Activated T-cell treated with anti-CD3 and anti-CD28 coated beads for 4 hours (primary cell): Measurements from ENCODE around the gene PIGZ.
"Not testable (repeated sequence)": the region's sequence is repeated elsewhere in the genome, so short reads cannot be mapped to it uniquely, and the experiment has no call there.

Source experiments
- DNase-seq: peaks from one replicate; pipeline ENCODE4 v3.0.0-alpha.2; 2020

The PIGZ gene

GRCh38 chr3:196948442-196949284 lies 20.0 kb downstream of the PIGZ start:
- DNase-seq: no peak

- DNase-seq: no peak
Measured at GRCh38 chr3:196947860-196948441, 20.7 kb downstream of the PIGZ start.

- no peak for DNase-seq
Measured at GRCh38 chr3:196947136-196947859, 21.3 kb downstream of the PIGZ start.

- not testable (repeated sequence) for DNase-seq
Measured at GRCh38 chr3:196944037-196944790, 24.4 kb downstream of the PIGZ start.

- DNase-seq: no peak
Measured at GRCh38 chr3:196942915-196943277, 25.7 kb downstream of the PIGZ start.

- peak; percentile 100 for DNase-seq
Measured at GRCh38 chr3:196942226-196942914, 26.3 kb downstream of the PIGZ start, which contains the start of gene NCBP2. TSS of gene NCBP2 (minus strand) at chr3:196942528. CDS start at chr3:196942503, 25 bp downstream.

GRCh38 chr3:196941729-196942225 lies 26.9 kb downstream of the PIGZ start:
- DNase-seq: peak; percentile 54

GRCh38 chr3:196938576-196938975 lies 30.1 kb downstream of the PIGZ start:
- DNase-seq: no peak

- no peak for DNase-seq
Measured at GRCh38 chr3:196938124-196938523, 30.5 kb downstream of the PIGZ start.

- no peak for DNase-seq
Measured at GRCh38 chr3:196936288-196936687, 32.3 kb downstream of the PIGZ start.

- DNase-seq: no peak
Measured at GRCh38 chr3:196932600-196932999, 36.0 kb downstream of the PIGZ start.

- DNase-seq: no peak
Measured at GRCh38 chr3:196931828-196932587, 36.6 kb downstream of the PIGZ start.

- no peak for DNase-seq
Measured at GRCh38 chr3:196931157-196931556, 37.5 kb downstream of the PIGZ start.

- no peak for DNase-seq
Measured at GRCh38 chr3:196927571-196928453, 40.8 kb downstream of the PIGZ start.

GRCh38 chr3:196920733-196921132 lies 47.9 kb downstream of the PIGZ start:
- DNase-seq: no peak

- DNase-seq: no peak
Measured at GRCh38 chr3:196918968-196919367, 49.7 kb downstream of the PIGZ start.

- no peak for DNase-seq
Measured at GRCh38 chr3:196916995-196917394, 51.6 kb downstream of the PIGZ start.

- DNase-seq: no peak
Measured at GRCh38 chr3:196916221-196916620, 52.4 kb downstream of the PIGZ start.

- DNase-seq: no peak
Measured at GRCh38 chr3:196915375-196915774, 53.3 kb downstream of the PIGZ start.

- DNase-seq: no peak
Measured at GRCh38 chr3:196914866-196915265, 53.8 kb downstream of the PIGZ start.
